Activated CD8-positive, alpha-beta T cell treated with anti-CD3 and anti-CD28 coated beads, Interleukin-2, amount 10 ng/mL, durations not matched to agents 7 days and 5 days (primary cell): ENCODE data around the gene TMEM225B. TPM values are rescaled to one million over a fixed set of nuclear protein-coding genes. Genes with fewer than 3 reads are reported as not detected.
"Not testable (repeated sequence)": the region's sequence is repeated elsewhere in the genome, so short reads cannot be mapped to it uniquely, and the experiment has no call there.

Experiments used
- ATAC-seq: fragments of 150-1000 bp; cut with Tn5 transposase; one replicate; pipeline ENCODE4 v1.10.0; 2021; ENCODE audit warnings: moderate library complexity
- CTCF ChIA-PET: fragments of 350-600 bp; sonication (Branson Sonifier 250); formaldehyde crosslinking; loops from one replicate; lab custom pipeline; 2021; ENCODE audit warnings: antibody characterized with exemption; lab: Charles Lee
- POLR2A ChIA-PET: fragments of 350-600 bp; sonication (Branson Sonifier 250); formaldehyde crosslinking; loops from one replicate; lab custom pipeline; 2021; ENCODE audit warnings: antibody characterized with exemption; lab: Charles Lee
- DNase-seq: peaks from one replicate; pipeline ENCODE4 v3.0.0-alpha.2; 2020
- H3K27ac Mint-ChIP-seq: one replicate; pipeline ENCODE4 v1.8.0; 2021; ENCODE audit warnings: mild to moderate bottlenecking, mixed read lengths
- H3K27me3 Mint-ChIP-seq: one replicate; pipeline ENCODE4 v1.8.0; 2021; ENCODE audit warnings: low read depth, mixed read lengths
- H3K36me3 Mint-ChIP-seq: one replicate; pipeline ENCODE4 v1.8.0; 2021; ENCODE audit warnings: low read depth, mixed read lengths
- H3K4me1 Mint-ChIP-seq: one replicate; pipeline ENCODE4 v1.8.0; 2021; ENCODE audit warnings: low read depth, mixed read lengths
- H3K4me3 Mint-ChIP-seq: one replicate; pipeline ENCODE4 v1.8.0; 2021; ENCODE audit warnings: mild to moderate bottlenecking, mixed read lengths
- H3K9me3 Mint-ChIP-seq: one replicate; pipeline ENCODE4 v1.8.0; 2022; ENCODE audit warnings: mixed read lengths; ENCODE audit not compliant: insufficient read depth
- total RNA-seq, 2 experiments: library from RNA; stranded (reverse); gene quantifications; one replicate each; pipeline ENCODE4 v1.2.3, GENCODE V29; 2021

Gene TMEM225B
- 1 to 10 TPM; 1.2 to 1.4 TPM for total RNA-seq

- no peak within 1 kb of the TSS for H3K27ac Mint-ChIP-seq
- DNase-seq (peak; percentile 68), ATAC-seq (peak; percentile 9)
- H3K36me3 Mint-ChIP-seq: no peaks in the 10 kb centered on the region
- H3K4me1 Mint-ChIP-seq: peaks cover 7% of the 10 kb centered on the region
- no peaks in the 10 kb centered on the region for H3K9me3 Mint-ChIP-seq
- ChIA-PET POLR2A (interaction anchor here (0.6 to 1.5 kb wide), 2 partner anchors 18 to 40 kb away, joined by 3 to 7 read pairs; partner anchors contain the start of genes ZNF655 and ZSCAN25), CTCF (no interaction called here)
- no peak within 1 kb of the TSS for H3K4me3 Mint-ChIP-seq
- H3K27me3 Mint-ChIP-seq: no peaks in the 10 kb centered on the region
Observed at GRCh38 chr7:99597762-99598501, at the start of gene TMEM225B. Gene TMEM225B, plus strand, starts transcription at chr7:99598267. Its CDS starts 6,122 bp downstream, at chr7:99604389.

- CTCF ChIA-PET, H3K27me3 Mint-ChIP-seq, ATAC-seq, DNase-seq, H3K27ac Mint-ChIP-seq, POLR2A ChIA-PET, H3K4me3 Mint-ChIP-seq: not testable (repeated sequence)
- H3K4me1 Mint-ChIP-seq: peaks cover 29% of the 10 kb centered on the region
- peaks cover 48% of the 10 kb centered on the region for H3K36me3 Mint-ChIP-seq
- peaks cover 10% of the 10 kb centered on the region for H3K9me3 Mint-ChIP-seq
Observed at GRCh38 chr7:99549545-99549944, 48.5 kb upstream of the TMEM225B start.

DNA sequence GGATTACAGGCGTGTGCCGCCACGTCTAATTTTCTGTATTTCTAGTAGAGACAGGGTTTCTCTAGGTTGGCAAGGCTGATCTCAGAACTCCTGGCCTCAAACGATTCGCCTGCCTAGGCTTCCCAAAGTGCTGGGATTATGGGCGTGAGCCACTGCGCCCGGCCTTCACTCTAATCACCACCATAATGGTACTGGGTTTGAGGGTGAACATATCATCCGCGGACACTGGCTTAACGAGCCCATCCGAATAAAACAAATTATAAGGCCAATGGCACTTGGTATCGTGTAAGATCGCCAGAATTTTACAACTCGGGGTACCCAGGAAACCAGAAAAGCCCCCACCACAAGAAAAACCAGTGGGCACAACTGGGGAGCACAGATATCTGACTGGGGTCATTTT, 46.7 kb upstream of the TMEM225B start:
- peaks cover 36% of the 10 kb centered on the region for H3K4me1 Mint-ChIP-seq
- no peak for DNase-seq
- ATAC-seq: no peak
- peaks cover 10% of the 10 kb centered on the region for H3K9me3 Mint-ChIP-seq
- H3K27ac Mint-ChIP-seq: peak overlapping the region; percentile 95
- H3K36me3 Mint-ChIP-seq: peaks cover 59% of the 10 kb centered on the region
- H3K4me3 Mint-ChIP-seq: peak overlapping the region; percentile 92
- no peaks in the 10 kb centered on the region for H3K27me3 Mint-ChIP-seq
- POLR2A ChIA-PET: interaction anchor here (0.6 to 1.2 kb wide), 5 partner anchors 47 to 409 kb away, joined by 3 to 10 read pairs (median 3); partner anchors contain the start of genes ZKSCAN5 and ZNF394
- CTCF ChIA-PET: interaction anchor here (1.2 kb wide), 1 partner anchor 26 kb away, joined by 5 read pairs; no protein-coding TSS in a partner anchor

DNA sequence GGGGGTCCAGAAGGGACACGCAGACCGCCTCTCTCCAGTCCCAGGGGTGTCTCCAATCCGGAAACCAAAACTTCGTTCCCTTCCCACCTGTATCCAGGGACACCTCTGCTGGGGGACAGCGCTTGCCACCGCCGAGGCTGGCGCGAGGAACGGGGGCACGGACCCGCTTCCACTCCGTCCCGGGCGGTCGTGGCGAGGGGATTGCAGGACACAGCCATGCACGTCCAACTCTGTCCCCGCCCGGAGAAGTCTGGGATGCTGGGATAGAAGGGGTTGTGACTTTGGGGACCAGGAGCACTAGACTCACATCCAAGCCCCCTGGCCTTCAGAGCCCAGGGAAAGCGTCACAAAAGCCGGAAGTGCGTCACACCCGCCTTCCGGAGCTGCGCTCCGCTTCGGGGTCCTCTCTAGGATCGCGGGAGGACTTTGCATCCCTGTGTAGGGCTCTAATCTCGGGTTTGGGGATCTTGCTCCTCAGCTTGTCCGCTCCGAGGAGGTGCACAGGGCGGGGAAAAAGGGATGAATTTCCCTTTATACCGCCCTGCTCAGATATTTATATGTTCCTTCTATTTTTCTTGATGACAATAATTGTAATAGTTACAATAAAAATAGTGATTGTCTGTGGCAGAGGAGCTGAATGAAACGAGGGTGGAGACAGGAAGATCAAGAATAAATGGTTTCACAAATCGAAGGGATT, 46.2 kb upstream of the TMEM225B start, which contains the start of gene FAM200A:
Gene FAM200A, minus strand, starts transcription at position 348 of the 697 bp plus-strand sequence. CDS start 3,707 bp downstream, outside the sequence.
- peaks cover 39% of the 10 kb centered on the region for H3K4me1 Mint-ChIP-seq

DNA sequence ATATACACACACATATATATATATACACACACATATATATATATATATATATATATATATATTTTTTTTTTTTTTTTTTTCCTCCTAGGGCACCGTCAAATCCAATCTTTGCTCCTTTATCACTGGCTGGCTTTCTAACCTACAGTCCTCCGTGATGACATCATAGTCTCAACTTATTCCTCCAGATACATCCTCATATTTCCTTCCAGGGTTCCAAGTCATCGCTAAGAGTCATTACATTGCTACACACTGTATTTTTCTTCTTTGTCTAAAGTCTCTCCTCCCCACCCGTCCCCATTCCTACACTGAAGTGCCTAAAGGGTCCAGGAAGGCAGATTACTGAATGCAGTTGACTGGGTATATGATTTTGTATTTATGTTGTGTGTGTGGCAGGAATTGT, 45.0 kb upstream of the TMEM225B start:
- ChIA-PET POLR2A (interaction anchor here (1.1 to 1.2 kb wide), 2 partner anchors 48 to 53 kb away, joined by 3 to 4 read pairs; partner anchors contain the start of gene ZNF394), CTCF (no interaction called here)
- no peak overlapping the region for H3K4me3 Mint-ChIP-seq
- H3K9me3 Mint-ChIP-seq: no peaks in the 10 kb centered on the region
- H3K27ac Mint-ChIP-seq: no peak overlapping the region
- H3K27me3 Mint-ChIP-seq: no peaks in the 10 kb centered on the region
- peaks cover 45% of the 10 kb centered on the region for H3K4me1 Mint-ChIP-seq
- DNase-seq: no peak
- ATAC-seq: no peak
- H3K36me3 Mint-ChIP-seq: peaks cover 53% of the 10 kb centered on the region

More for the DNA sequence above, 46.2 kb upstream of the TMEM225B start, which contains the start of gene FAM200A:
- Mint-ChIP-seq H3K36me3 (peaks cover 54% of the 10 kb centered on the region), H3K9me3 (peaks cover 5% of the 10 kb centered on the region), H3K4me3 (peak within 1 kb of the TSS; percentile 92), H3K27ac (peak within 1 kb of the TSS; percentile 95), H3K27me3 (no peaks in the 10 kb centered on the region)
- ChIA-PET POLR2A (interaction anchor here (0.6 to 1.2 kb wide), 9 partner anchors 14 to 575 kb away, joined by 3 to 10 read pairs (median 3); partner anchors contain the start of genes MBLAC1, ZNF394 and ZSCAN25), CTCF (interaction anchor here (1.2 kb wide), 1 partner anchor 27 kb away, joined by 5 read pairs; no protein-coding TSS in a partner anchor)
- ATAC-seq: peak; percentile 99
- peak; percentile 90 for DNase-seq

DNA sequence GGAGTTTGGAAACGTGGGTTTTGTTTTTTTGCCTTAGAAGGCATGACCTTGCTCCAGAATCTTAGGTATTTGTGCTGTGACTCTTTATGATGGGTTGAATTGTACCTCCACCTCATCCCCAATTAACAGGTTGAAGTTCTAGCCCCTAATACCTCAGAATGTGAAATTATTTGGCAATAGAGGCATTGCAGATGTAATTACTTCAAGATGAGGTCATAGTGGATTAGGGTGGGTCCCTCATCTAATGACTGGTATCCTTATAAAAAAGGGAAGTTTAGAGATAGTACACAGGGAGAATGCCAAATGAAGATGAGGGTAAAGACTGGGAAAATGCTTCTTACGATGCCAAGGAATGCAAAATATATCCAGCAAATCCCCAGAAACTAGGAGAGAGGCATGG, 43.1 kb upstream of the TMEM225B start:
- CTCF ChIA-PET: no interaction called here
- Mint-ChIP-seq H3K4me1 (peaks cover 44% of the 10 kb centered on the region), H3K27ac (no peak overlapping the region), H3K4me3 (no peak overlapping the region), H3K27me3 (no peaks in the 10 kb centered on the region), H3K36me3 (peaks cover 47% of the 10 kb centered on the region), H3K9me3 (no peaks in the 10 kb centered on the region)
- POLR2A ChIA-PET: no interaction called here
- ATAC-seq (no peak), DNase-seq (no peak)

DNA sequence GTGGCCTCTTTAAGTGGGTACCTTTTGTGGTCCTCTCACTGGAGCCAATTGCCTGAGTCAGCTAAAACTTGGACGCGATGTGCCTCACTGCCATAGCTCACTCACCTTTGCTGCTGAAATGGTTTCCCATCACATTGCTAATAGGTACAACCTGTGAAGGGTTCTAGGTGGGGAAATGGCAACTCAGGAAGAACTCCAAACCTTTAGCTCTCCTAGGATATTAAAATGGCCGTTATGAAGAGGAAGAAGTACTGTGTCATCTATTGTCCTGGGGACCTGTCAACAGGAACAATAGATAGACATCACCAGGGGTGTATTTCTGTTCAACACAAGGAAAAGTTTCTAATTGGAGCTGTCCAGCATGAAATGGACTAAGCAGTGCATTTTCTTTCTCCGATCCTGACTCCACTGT, 40.9 kb upstream of the TMEM225B start:
- Mint-ChIP-seq H3K9me3 (no peaks in the 10 kb centered on the region), H3K36me3 (peaks cover 62% of the 10 kb centered on the region), H3K27me3 (no peaks in the 10 kb centered on the region), H3K4me1 (peaks cover 49% of the 10 kb centered on the region), H3K27ac (peak overlapping the region; percentile 100), H3K4me3 (peak overlapping the region; percentile 100)
- ChIA-PET POLR2A (interaction anchor here (1.2 to 5.4 kb wide), 14 partner anchors 24 to 1138 kb away, joined by 3 to 57 read pairs (median 8); partner anchors contain the start of genes BUD31, PDAP1, TRIM4 and ZKSCAN1), CTCF (interaction anchor here (1.1 to 2.8 kb wide), 3 partner anchors 59 to 98 kb away, joined by 3 to 12 read pairs (median 5); partner anchors contain the start of gene ZSCAN25)
- DNase-seq (no peak), ATAC-seq (no peak)

DNA sequence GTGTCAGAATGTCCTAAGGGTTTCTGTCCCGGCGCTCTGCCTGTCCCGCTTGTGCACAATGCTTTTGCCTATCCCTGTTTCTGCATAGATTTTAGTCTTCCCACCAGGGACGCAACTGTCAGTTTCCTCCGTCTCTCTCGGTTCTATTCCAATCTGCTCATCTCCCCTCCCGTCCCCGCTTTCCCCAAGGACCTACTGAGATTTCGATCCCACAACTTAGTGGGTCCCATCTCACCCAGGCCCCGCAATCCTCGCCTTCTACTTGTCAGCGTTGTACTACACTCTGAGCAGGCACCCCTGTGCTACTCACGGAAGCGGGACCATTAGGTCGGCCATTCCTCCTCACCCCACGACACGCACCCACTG, 40.1 kb upstream of the TMEM225B start:
- H3K9me3 Mint-ChIP-seq: no peaks in the 10 kb centered on the region
- peak overlapping the region; percentile 100 for H3K4me3 Mint-ChIP-seq
- DNase-seq (no peak), ATAC-seq (peak; percentile 78)
- H3K4me1 Mint-ChIP-seq: peaks cover 51% of the 10 kb centered on the region
- peaks cover 69% of the 10 kb centered on the region for H3K36me3 Mint-ChIP-seq
- H3K27ac Mint-ChIP-seq: peak overlapping the region; percentile 100
- no peaks in the 10 kb centered on the region for H3K27me3 Mint-ChIP-seq
- ChIA-PET CTCF (interaction anchor here (0.8 to 2.8 kb wide), 6 partner anchors 32 to 99 kb away, joined by 3 to 12 read pairs (median 4); partner anchors contain the start of genes ZNF394 and ZSCAN25), POLR2A (interaction anchor here (0.5 to 5.4 kb wide), 33 partner anchors 10 to 1137 kb away, joined by 3 to 57 read pairs (median 4); partner anchors contain the start of genes AP4M1, ARPC1B, ATP5MF and BUD31)

GRCh38 chr7:99558306-99559174, 39.5 kb upstream of the TMEM225B start, which contains the start of gene ZNF655:
Gene ZNF655, plus strand, starts transcription at chr7:99558642. Its CDS starts 1,918 bp downstream, at chr7:99560560.
- Mint-ChIP-seq H3K4me1 (peaks cover 48% of the 10 kb centered on the region), H3K27ac (peak within 1 kb of the TSS; percentile 100)
- ATAC-seq: peak; percentile 88

More at GRCh38 chr7:99558306-99559174, 39.5 kb upstream of the TMEM225B start, which contains the start of gene ZNF655:
- POLR2A ChIA-PET: interaction anchor here (0.5 to 5.4 kb wide), 36 partner anchors 9 to 1316 kb away, joined by 3 to 57 read pairs (median 4); partner anchors contain the start of genes AP4M1, ARPC1B, ATP5MF and BUD31
- Mint-ChIP-seq H3K4me3 (peak within 1 kb of the TSS; percentile 100), H3K36me3 (peaks cover 66% of the 10 kb centered on the region), H3K27me3 (no peaks in the 10 kb centered on the region), H3K9me3 (no peaks in the 10 kb centered on the region)
- CTCF ChIA-PET: interaction anchor here (0.8 to 2.8 kb wide), 9 partner anchors 33 to 543 kb away, joined by 3 to 12 read pairs (median 3); partner anchors contain the start of genes AP4M1, MCM7, TRIM4 and ZNF394
- peak; percentile 96 for DNase-seq
